HepG2 (cell line): ENCODE data around the gene CFAP99. TPM values are rescaled to one million over a fixed set of nuclear protein-coding genes. Genes with fewer than 3 reads are reported as not detected.

ENCODE experiments used
- CCDC6 ChIP-seq: sonication (generic); formaldehyde crosslinking; IDR thresholded peaks from 2 replicates; pipeline ENCODE4 v1.8.1; 2022; ENCODE audit warnings: mild to moderate bottlenecking, missing genetic modification reagents, moderate library complexity
- FOSL1 ChIP-seq: sonication (generic); formaldehyde crosslinking; IDR thresholded peaks from 2 replicates; pipeline ENCODE4 v1.9.0; 2021; ENCODE audit warnings: missing genetic modification reagents, borderline replicate concordance
- HOXA3 ChIP-seq: sonication (generic); formaldehyde crosslinking; IDR thresholded peaks from 2 replicates; pipeline ENCODE4 v1.5.0; 2020; ENCODE audit warnings: missing genetic modification reagents
- JUNB ChIP-seq: sonication (generic); formaldehyde crosslinking; IDR thresholded peaks from 2 replicates; pipeline ENCODE4 v1.8.0; 2022; ENCODE audit warnings: missing genetic modification reagents, mild to moderate bottlenecking, borderline replicate concordance
- POLR2G ChIP-seq: fragments of 200-400 bp; formaldehyde crosslinking; IDR thresholded peaks from 2 replicates; pipeline ENCODE4 v1.6.1; 2018; ENCODE audit warnings: mild to moderate bottlenecking, low read depth, low read length, moderate library complexity
- REPIN1 ChIP-seq: sonication (generic); formaldehyde crosslinking; IDR thresholded peaks from 2 replicates; pipeline ENCODE4 v1.8.0; 2022; ENCODE audit warnings: missing genetic modification reagents, low read depth, mild to moderate bottlenecking, borderline replicate concordance
- SALL1 ChIP-seq: sonication (generic); formaldehyde crosslinking; IDR thresholded peaks from 2 replicates; pipeline ENCODE4 v1.8.0; 2022; ENCODE audit warnings: mild to moderate bottlenecking, missing genetic modification reagents
- SOX13 ChIP-seq, 3 experiments: fragments of 450-650 bp in 1 of 3; sonication (generic) in 1 of 3; formaldehyde crosslinking in 1 of 3; IDR thresholded peaks in 2 of 3; conservative IDR thresholded peaks in 1 of 3; 2 replicates each; pipeline versions ENCODE4 v1.5.0 to v1.6.1; 2016 to 2020; ENCODE audit warnings: antibody characterized with exemption in 1 of 3, mild to moderate bottlenecking in 1 of 3, missing compliant biosample characterization in 1 of 3, missing genetic modification reagents in 1 of 3, moderate library complexity in 1 of 3
- TAF15 ChIP-seq: fragments of 200-400 bp; formaldehyde crosslinking; IDR thresholded peaks from one replicate; pipeline ENCODE4 v1.6.1; 2018; ENCODE audit warnings: mild to moderate bottlenecking, low read depth, low read length; ENCODE audit not compliant: poor library complexity, severe bottlenecking
- TOE1 ChIP-seq: sonication (generic); formaldehyde crosslinking; IDR thresholded peaks from 2 replicates; pipeline ENCODE4 v1.4.0; 2020; ENCODE audit warnings: mild to moderate bottlenecking, missing genetic modification reagents
- YY1 ChIP-seq: IDR thresholded peaks from 2 replicates; pipeline ENCODE4 v1.6.1; 2011; ENCODE audit warnings: low read length, low read depth, moderate library complexity, mild to moderate bottlenecking; ENCODE audit not compliant: insufficient read depth, insufficient replicate concordance
- ZNF124 ChIP-seq: sonication (generic); formaldehyde crosslinking; IDR thresholded peaks from 2 replicates; pipeline ENCODE4 v1.4.0; 2020; ENCODE audit warnings: missing genetic modification reagents
- ZNF253 ChIP-seq: sonication (generic); formaldehyde crosslinking; IDR thresholded peaks from 2 replicates; pipeline ENCODE4 v1.8.0; 2022; ENCODE audit warnings: mild to moderate bottlenecking, missing genetic modification reagents, borderline replicate concordance
- ZNF468 ChIP-seq: sonication (generic); formaldehyde crosslinking; IDR thresholded peaks from 2 replicates; pipeline ENCODE4 v1.8.0; 2022; ENCODE audit warnings: mild to moderate bottlenecking, moderate library complexity, missing genetic modification reagents
- ZNF496 ChIP-seq: sonication (generic); formaldehyde crosslinking; IDR thresholded peaks from 2 replicates; pipeline ENCODE4 v1.8.1; 2023; ENCODE audit warnings: mild to moderate bottlenecking, moderate library complexity, missing genetic modification reagents; ENCODE audit not compliant: insufficient replicate concordance
- ZNF549 ChIP-seq: sonication (generic); formaldehyde crosslinking; IDR thresholded peaks from 2 replicates; pipeline ENCODE4 v1.5.0; 2020; ENCODE audit warnings: missing genetic modification reagents
- ZNF773 ChIP-seq: sonication (generic); formaldehyde crosslinking; IDR thresholded peaks from 2 replicates; pipeline ENCODE4 v1.4.0; 2020; ENCODE audit warnings: missing genetic modification reagents, borderline replicate concordance
- polyA plus RNA-seq, 8 experiments: library from polyadenylated mRNA; depleted of rRNA in 3 of 8; stranded (reverse) in 7 of 8; unstranded in 1 of 8; fragments of >200 nt; fragmentation: Illumina TruSeq in 4 of 8; extraction: Trizol in 4 of 8; gene quantifications; 2 replicates each; pipeline versions ENCODE4 v1.2.1 to v1.2.3, GENCODE V29; 2011 to 2016; ENCODE audit warnings: low read depth in 4 of 8, missing spikeins in 1 of 8, mixed read lengths in 1 of 8; ENCODE audit not compliant: insufficient read depth in 1 of 8
- total RNA-seq, 5 experiments: library from RNA; depleted of rRNA; stranded (reverse); fragments of >200 nt; fragmentation: Illumina TruSeq; extraction: Trizol; gene quantifications; 2 replicates each; pipeline ENCODE4 v1.2.3, GENCODE V29; 2016; ENCODE audit warnings: low read depth in 1 of 5
- TF ChIP-seq, protein P1 (sequence below): sonication (generic); formaldehyde crosslinking; IDR thresholded peaks from 2 replicates; pipeline ENCODE4 v1.4.0; 2020; ENCODE audit warnings: missing genetic modification reagents
- TF ChIP-seq, protein P2 (sequence below): sonication (generic); formaldehyde crosslinking; IDR thresholded peaks from 2 replicates; pipeline ENCODE4 v1.5.1; 2020; ENCODE audit warnings: missing genetic modification reagents, mild to moderate bottlenecking, borderline replicate concordance
- TF ChIP-seq, protein P3 (sequence below): sonication (generic); formaldehyde crosslinking; IDR thresholded peaks from 2 replicates; pipeline ENCODE4 v1.4.0; 2020; ENCODE audit warnings: mild to moderate bottlenecking, missing genetic modification reagents
- TF ChIP-seq, protein P4 (sequence below): IDR thresholded peaks from 2 replicates; pipeline ENCODE4 v1.6.1; 2012; ENCODE audit warnings: low read depth, low read length, improper control_type of control experiment

The CFAP99 gene
- total and polyA plus RNA-seq, 2 of the 13 experiments (the other 11 are each of a cell fraction or from before 2014, with no cell fraction given), result not detected

DNA sequence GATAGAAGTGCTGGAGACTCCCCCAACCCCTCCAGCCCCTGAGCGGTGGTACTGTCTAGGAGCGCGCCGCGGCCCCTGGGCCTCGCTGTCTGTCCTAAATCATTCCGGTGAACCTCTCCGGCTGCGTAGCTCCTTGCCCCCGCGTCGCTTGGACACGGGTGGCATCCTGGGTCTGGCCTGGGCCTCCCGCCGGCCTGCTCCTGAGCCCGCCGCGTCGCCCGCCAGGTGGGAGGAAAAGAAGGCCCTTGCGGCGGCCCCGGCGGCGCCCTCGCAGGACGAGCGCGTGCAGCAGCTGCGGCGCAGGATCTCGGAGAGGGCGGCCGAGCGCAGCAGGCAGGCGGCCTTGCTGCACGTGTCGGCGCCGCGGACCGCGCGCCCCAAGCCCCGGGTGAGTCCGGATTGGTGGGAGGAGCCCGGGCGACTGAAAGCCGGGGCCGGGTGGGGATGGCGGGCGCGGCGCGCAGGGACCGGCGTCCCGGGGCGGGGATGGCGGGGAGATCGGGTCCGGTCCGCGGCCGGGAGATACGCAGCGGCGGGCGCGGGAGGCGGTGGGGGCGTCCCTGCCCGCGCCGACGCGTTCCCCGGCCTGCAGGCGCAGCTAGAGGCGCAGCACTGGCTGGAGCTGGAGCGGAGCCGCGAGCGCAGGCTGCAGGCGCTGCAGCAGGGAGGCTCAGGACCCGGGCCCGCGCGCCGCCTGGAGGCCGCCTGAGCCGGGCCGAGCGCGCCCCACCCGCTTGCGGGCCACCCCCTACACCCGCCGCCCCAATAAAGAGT is 43.6 kb downstream of the CFAP99 start (continued):
- TF ChIP-seq, protein P1, sequence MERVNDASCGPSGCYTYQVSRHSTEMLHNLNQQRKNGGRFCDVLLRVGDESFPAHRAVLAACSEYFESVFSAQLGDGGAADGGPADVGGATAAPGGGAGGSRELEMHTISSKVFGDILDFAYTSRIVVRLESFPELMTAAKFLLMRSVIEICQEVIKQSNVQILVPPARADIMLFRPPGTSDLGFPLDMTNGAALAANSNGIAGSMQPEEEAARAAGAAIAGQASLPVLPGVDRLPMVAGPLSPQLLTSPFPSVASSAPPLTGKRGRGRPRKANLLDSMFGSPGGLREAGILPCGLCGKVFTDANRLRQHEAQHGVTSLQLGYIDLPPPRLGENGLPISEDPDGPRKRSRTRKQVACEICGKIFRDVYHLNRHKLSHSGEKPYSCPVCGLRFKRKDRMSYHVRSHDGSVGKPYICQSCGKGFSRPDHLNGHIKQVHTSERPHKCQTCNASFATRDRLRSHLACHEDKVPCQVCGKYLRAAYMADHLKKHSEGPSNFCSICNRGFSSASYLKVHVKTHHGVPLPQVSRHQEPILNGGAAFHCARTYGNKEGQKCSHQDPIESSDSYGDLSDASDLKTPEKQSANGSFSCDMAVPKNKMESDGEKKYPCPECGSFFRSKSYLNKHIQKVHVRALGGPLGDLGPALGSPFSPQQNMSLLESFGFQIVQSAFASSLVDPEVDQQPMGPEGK (CRISPR knock-in tag), result no peak
- TF ChIP-seq YY1 (peak; percentile 45), HOXA3 (CRISPR knock-in tag) (peak; percentile 80), ZNF253 (CRISPR knock-in tag) (peak; percentile 92; the same call in 1 of the 2 replicates), REPIN1 (CRISPR knock-in tag) (0 out of 2 replicates have a peak, but pooled peaks have one; percentile 27), POLR2G (no peak), ZNF549 (CRISPR knock-in tag) (0 out of 2 replicates have a peak, but pooled peaks have one; percentile 64), FOSL1 (CRISPR knock-in tag) (no peak), TOE1 (CRISPR knock-in tag) (no peak), CCDC6 (peak; percentile 92; the same call in 1 of the 2 replicates), JUNB (CRISPR knock-in tag) (peak; percentile 66; the same call in 1 of the 2 replicates), ZNF124 (CRISPR knock-in tag) (no peak), ZNF468 (CRISPR knock-in tag) (0 out of 2 replicates have a peak, but pooled peaks have one; percentile 90), ZNF773 (CRISPR knock-in tag) (0 out of 2 replicates have a peak, but pooled peaks have one; percentile 83), ZNF496 (no peak), SOX13 (IDR thresholded peaks at IDR 0.05) (no peak), SOX13 (CRISPR knock-in tag; conservative IDR thresholded peaks at IDR 0.05 in 1 of 2, IDR thresholded peaks at IDR 0.05 in 1 of 2) (no peak), TAF15 (no peak), SALL1 (peak; percentile 81)
- TF ChIP-seq, protein P2, sequence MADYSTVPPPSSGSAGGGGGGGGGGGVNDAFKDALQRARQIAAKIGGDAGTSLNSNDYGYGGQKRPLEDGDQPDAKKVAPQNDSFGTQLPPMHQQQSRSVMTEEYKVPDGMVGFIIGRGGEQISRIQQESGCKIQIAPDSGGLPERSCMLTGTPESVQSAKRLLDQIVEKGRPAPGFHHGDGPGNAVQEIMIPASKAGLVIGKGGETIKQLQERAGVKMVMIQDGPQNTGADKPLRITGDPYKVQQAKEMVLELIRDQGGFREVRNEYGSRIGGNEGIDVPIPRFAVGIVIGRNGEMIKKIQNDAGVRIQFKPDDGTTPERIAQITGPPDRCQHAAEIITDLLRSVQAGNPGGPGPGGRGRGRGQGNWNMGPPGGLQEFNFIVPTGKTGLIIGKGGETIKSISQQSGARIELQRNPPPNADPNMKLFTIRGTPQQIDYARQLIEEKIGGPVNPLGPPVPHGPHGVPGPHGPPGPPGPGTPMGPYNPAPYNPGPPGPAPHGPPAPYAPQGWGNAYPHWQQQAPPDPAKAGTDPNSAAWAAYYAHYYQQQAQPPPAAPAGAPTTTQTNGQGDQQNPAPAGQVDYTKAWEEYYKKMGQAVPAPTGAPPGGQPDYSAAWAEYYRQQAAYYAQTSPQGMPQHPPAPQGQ (CRISPR knock-in tag), result no peak
- TF ChIP-seq, protein P3, sequence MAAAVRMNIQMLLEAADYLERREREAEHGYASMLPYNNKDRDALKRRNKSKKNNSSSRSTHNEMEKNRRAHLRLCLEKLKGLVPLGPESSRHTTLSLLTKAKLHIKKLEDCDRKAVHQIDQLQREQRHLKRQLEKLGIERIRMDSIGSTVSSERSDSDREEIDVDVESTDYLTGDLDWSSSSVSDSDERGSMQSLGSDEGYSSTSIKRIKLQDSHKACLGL (CRISPR knock-in tag), result peak; percentile 92
- TF ChIP-seq, protein P4, sequence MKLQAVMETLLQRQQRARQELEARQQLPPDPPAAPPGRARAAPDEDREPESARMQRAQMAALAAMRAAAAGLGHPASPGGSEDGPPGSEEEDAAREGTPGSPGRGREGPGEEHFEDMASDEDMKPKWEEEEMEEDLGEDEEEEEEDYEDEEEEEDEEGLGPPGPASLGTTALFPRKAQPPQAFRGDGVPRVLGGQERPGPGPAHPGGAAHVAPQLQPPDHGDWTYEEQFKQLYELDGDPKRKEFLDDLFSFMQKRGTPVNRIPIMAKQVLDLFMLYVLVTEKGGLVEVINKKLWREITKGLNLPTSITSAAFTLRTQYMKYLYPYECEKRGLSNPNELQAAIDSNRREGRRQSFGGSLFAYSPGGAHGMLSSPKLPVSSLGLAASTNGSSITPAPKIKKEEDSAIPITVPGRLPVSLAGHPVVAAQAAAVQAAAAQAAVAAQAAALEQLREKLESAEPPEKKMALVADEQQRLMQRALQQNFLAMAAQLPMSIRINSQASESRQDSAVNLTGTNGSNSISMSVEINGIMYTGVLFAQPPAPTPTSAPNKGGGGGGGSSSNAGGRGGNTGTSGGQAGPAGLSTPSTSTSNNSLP, result no peak
